LNCaP clone FGC (cell line): ENCODE data around the gene ADGRD1.

Experiments
- DNase-seq: peaks from one replicate; pipeline ENCODE4 v3.0.0-alpha.2; 2011; ENCODE audit warnings: low read depth
- H3K4me3 ChIP-seq: 2 replicates; pipeline ENCODE4 v1.5.1; 2011; ENCODE audit warnings: mild to moderate bottlenecking, low read depth, low read length, control low read depth
- TF ChIP-seq, protein P1 (sequence below): IDR thresholded peaks from 2 replicates; pipeline ENCODE4 v1.5.1; 2012; ENCODE audit warnings: mild to moderate bottlenecking; ENCODE audit not compliant: control insufficient read depth, insufficient read depth; ENCODE audit errors: extremely low read depth

Gene ADGRD1

DNA sequence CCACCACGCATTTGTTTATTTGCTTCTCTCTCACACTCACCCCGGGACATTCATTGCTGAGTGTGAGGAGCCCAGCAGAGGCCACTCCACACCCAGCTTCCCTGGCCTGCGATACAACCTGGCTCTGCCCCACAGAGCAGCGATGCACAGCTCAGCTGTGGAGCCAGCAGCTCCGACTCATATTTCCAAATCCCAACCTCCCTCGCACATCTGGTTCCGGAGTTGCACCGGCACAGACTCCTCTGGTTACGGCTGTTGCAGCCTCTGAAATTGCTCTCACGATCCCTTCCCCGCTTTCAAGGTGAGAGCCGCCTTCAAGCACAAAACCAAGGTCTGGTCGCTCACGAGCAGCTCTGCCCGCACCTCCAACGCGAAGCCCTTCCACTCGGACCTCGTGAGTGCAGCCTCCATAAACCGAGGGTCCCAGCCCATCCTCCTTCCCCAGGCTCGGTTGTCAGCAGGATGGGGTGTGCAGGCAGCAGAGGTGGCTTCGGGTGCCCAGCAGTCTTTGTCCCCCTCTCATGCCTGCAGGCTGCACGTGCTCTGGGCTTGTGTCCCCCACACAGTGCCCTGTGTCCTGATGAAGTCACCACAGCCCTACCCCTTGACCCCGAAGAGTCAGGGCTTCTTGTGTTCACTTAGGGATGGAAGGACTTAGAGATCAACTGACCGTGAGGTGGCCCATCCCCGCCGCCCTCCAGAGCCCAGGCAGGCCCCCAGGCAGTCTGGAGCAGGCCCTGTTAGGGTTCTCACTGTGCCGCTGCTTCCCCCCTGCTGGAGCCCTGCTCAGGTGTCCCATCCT is 184.3 kb downstream of the ADGRD1 start:
- no peak for DNase-seq
- TF ChIP-seq, protein P1, sequence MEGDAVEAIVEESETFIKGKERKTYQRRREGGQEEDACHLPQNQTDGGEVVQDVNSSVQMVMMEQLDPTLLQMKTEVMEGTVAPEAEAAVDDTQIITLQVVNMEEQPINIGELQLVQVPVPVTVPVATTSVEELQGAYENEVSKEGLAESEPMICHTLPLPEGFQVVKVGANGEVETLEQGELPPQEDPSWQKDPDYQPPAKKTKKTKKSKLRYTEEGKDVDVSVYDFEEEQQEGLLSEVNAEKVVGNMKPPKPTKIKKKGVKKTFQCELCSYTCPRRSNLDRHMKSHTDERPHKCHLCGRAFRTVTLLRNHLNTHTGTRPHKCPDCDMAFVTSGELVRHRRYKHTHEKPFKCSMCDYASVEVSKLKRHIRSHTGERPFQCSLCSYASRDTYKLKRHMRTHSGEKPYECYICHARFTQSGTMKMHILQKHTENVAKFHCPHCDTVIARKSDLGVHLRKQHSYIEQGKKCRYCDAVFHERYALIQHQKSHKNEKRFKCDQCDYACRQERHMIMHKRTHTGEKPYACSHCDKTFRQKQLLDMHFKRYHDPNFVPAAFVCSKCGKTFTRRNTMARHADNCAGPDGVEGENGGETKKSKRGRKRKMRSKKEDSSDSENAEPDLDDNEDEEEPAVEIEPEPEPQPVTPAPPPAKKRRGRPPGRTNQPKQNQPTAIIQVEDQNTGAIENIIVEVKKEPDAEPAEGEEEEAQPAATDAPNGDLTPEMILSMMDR, result peak; percentile 40
- H3K4me3 ChIP-seq, result no peak overlapping the region

- TF ChIP-seq, protein P1, result no peak
- DNase-seq, result no peak
- H3K4me3 ChIP-seq, result no peak overlapping the region
Observed at GRCh38 chr12:131138638-131139362, 185.1 kb downstream of the ADGRD1 start.

GRCh38 chr12:131139363-131140068 is 185.8 kb downstream of the ADGRD1 start:
- H3K4me3 ChIP-seq, result no peak overlapping the region
- no peak for DNase-seq
- TF ChIP-seq, protein P1, result no peak

GRCh38 chr12:131140069-131140435 is 186.3 kb downstream of the ADGRD1 start:
- TF ChIP-seq, protein P1, result no peak
- no peak overlapping the region for H3K4me3 ChIP-seq
- DNase-seq, result no peak

GRCh38 chr12:131140697-131141096 is 187.0 kb downstream of the ADGRD1 start:
- no peak for DNase-seq
- TF ChIP-seq, protein P1, result no peak
- H3K4me3 ChIP-seq, result no peak overlapping the region

DNA sequence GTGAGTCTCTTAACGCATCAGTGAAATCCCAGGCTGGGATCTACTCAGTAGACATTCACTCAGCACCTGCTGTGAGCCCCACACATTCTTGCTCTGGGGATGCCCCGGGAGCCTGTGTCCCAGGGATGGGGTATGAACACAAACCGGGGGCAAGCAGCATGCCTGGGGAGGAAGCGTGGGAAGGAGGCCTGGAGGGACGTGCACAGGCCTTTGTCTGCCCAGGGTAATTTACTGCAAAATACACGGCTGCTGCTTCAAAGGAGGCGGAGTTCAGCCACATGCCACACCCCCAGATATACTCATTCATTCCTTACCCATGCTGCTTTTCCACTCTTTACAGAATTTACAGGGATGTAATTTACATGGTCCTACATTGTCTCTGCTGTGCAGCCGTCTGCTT is 187.8 kb downstream of the ADGRD1 start:
- TF ChIP-seq, protein P1, result no peak
- no peak overlapping the region for H3K4me3 ChIP-seq
- no peak for DNase-seq
